ENCODE data around the gene ORMDL3. TPM values are rescaled to one million over a fixed set of nuclear protein-coding genes. Genes with fewer than 3 reads are reported as not detected.
A peak's percentile ranks its signal among the peaks of the same experiment; 100 is the strongest.

The ORMDL3 gene
- total and polyA plus RNA-seq, 10 of the 15 experiments (the other 5 are each of a cell fraction or from before 2014, with no cell fraction given), result 8.8 to 98.1 (median 49.9) TPM

- DNase-seq (ENCODE audit: low read depth, low spot score) (no peak), FAIRE-seq (no peak), ATAC-seq (no peak)
- TF ChIP-seq JUNB (IDR thresholded peaks at IDR 0.05), result no peak
- peak; percentile 10; the same call in 1 of the 2 replicates for TF ChIP-seq NR2F1 (conservative IDR thresholded peaks at IDR 0.05)
- H2AFZ ChIP-seq (ENCODE audit: control insufficient read depth, low read depth, low read length), result no peak overlapping the region
- in situ Hi-C loops (cut with MboI) (no loop called here), intact Hi-C loops (cut with micrococcal nuclease; ENCODE audit: unreplicated experiment) (loop anchor here (2.0 to 5.0 kb wide), 3 partner anchors 33 to 168 kb away; partner anchors contain the start of gene PSMD3)
- WGBS (ENCODE audit: insufficient coverage, insufficient replicate concordance, low lambda C conversion rate, missing lambda C conversion rate), result 92% methylated on average over 11 of the region's 11 CpGs
- SMC1A ChIA-PET (ENCODE audit: uncharacterized antibody, unreplicated experiment), result interaction anchor here (1.1 to 5.7 kb wide), 3 partner anchors 10 to 21 kb away, joined by 3 to 46 read pairs (median 12); no protein-coding TSS in a partner anchor
- H3K9ac ChIP-seq (ENCODE audit: control insufficient read depth, insufficient read depth, low read length), result peak overlapping the region; percentile 83
- H3K4me2 ChIP-seq (ENCODE audit: control insufficient read depth, insufficient read depth), result peak overlapping the region; percentile 89
- BruUV-seq (replicated peaks), result no TSS peak
- peak overlapping the region; percentile 87 for H3K4me3 ChIP-seq
- CTCF ChIA-PET, result interaction anchor here (1.0 to 2.2 kb wide), 8 partner anchors 10 to 60 kb away, joined by 3 to 12 read pairs (median 4); partner anchors contain the start of gene PSMD3
- RAD21 ChIA-PET (ENCODE audit: unreplicated experiment), result interaction anchor here (0.9 to 4.2 kb wide), 6 partner anchors 10 to 170 kb away, joined by 4 to 35 read pairs (median 7); partner anchors contain the start of gene PSMD3
- H3K27ac ChIP-seq (ENCODE audit: control insufficient read depth, insufficient read depth), result peak overlapping the region; percentile 82
- no peaks in the 10 kb centered on the region for H3K9me3 ChIP-seq (replicated peaks; ENCODE audit: control insufficient read depth, insufficient read depth, low read length)
- H3K36me3 ChIP-seq (ENCODE audit: control insufficient read depth in 2 of 2, insufficient read depth in 2 of 2, low read length in 1 of 2), result peaks cover 8 to 13% of the 10 kb centered on the region in 2 experiments; a peak in 3 of 4 replicates
- H4K20me1 ChIP-seq (ENCODE audit: control insufficient read depth, insufficient read depth), result no peaks in the 10 kb centered on the region
- H3K27me3 ChIP-seq (replicated peaks in 1 of 2; ENCODE audit: control insufficient read depth in 2 of 2, insufficient read depth in 2 of 2, low read length in 1 of 2), result no peaks in the 10 kb centered on the region
- H3K79me2 ChIP-seq (ENCODE audit: control insufficient read depth, insufficient read depth, low read length), result peaks cover 58% of the 10 kb centered on the region
- POLR2A ChIA-PET, result interaction anchor here (0.6 to 6.4 kb wide), 8 partner anchors 10 to 170 kb away, joined by 3 to 64 read pairs (median 4); no protein-coding TSS in a partner anchor
- peaks cover 40% of the 10 kb centered on the region for H3K4me1 ChIP-seq (ENCODE audit: control insufficient read depth, insufficient read depth, low read length)
Measured at GRCh38 chr17:39925282-39926134, 1.9 kb downstream of the ORMDL3 start.

- H3K4me3 ChIP-seq, result peak overlapping the region; percentile 87
- TF ChIP-seq POLR2A (IDR thresholded peaks at IDR 0.05; ENCODE audit: low read depth, low read length) (no peak), SPI1 (IDR thresholded peaks at IDR 0.05; ENCODE audit: borderline replicate concordance, insufficient read depth, low read depth, low read length) (peak; percentile 43; the same call in 1 of the 2 replicates)
- intact Hi-C loops (cut with micrococcal nuclease; ENCODE audit: unreplicated experiment) (loop anchor here (5.0 kb wide), 2 partner anchors 58 to 167 kb away; partner anchors contain the start of gene PSMD3), in situ Hi-C loops (cut with MboI) (no loop called here)
- DNase-seq (ENCODE audit: low read depth, low spot score) (no peak), ATAC-seq (no peak), FAIRE-seq (no peak)
- H3K4me2 ChIP-seq (ENCODE audit: control insufficient read depth, insufficient read depth), result peak overlapping the region; percentile 89
- peak overlapping the region; percentile 83 for H3K9ac ChIP-seq (ENCODE audit: control insufficient read depth, insufficient read depth, low read length)
- ChIA-PET RAD21 (ENCODE audit: unreplicated experiment) (interaction anchor here (1.3 to 4.2 kb wide), 3 partner anchors 9 to 55 kb away, joined by 4 to 35 read pairs (median 8); partner anchors contain the start of gene PSMD3), POLR2A (interaction anchor here (1.5 to 6.4 kb wide), 2 partner anchors 9 to 14 kb away, joined by 8 to 64 read pairs; no protein-coding TSS in a partner anchor), CTCF (interaction anchor here (1.0 to 1.5 kb wide), 3 partner anchors 9 to 55 kb away, joined by 3 to 4 read pairs (median 4); no protein-coding TSS in a partner anchor), SMC1A (ENCODE audit: uncharacterized antibody, unreplicated experiment) (interaction anchor here (1.1 to 1.3 kb wide), 2 partner anchors 15 to 20 kb away, joined by 3 to 4 read pairs; no protein-coding TSS in a partner anchor)
- H3K79me2 ChIP-seq (ENCODE audit: control insufficient read depth, insufficient read depth, low read length), result peaks cover 58% of the 10 kb centered on the region
- H3K4me1 ChIP-seq (ENCODE audit: control insufficient read depth, insufficient read depth, low read length), result peaks cover 46% of the 10 kb centered on the region
- H2AFZ ChIP-seq (ENCODE audit: control insufficient read depth, low read depth, low read length), result no peak overlapping the region
- no TSS peak for BruUV-seq (replicated peaks)
- peaks cover 10 to 13% of the 10 kb centered on the region in 2 experiments; a peak in 3 of 4 replicates for H3K36me3 ChIP-seq (ENCODE audit: control insufficient read depth in 2 of 2, insufficient read depth in 2 of 2, low read length in 1 of 2)
- 35% methylated on average over 3 of the region's 3 CpGs for WGBS (ENCODE audit: insufficient coverage, insufficient replicate concordance, low lambda C conversion rate, missing lambda C conversion rate)
- H3K9me3 ChIP-seq (replicated peaks; ENCODE audit: control insufficient read depth, insufficient read depth, low read length), result no peaks in the 10 kb centered on the region
- H3K27me3 ChIP-seq (replicated peaks in 1 of 2; ENCODE audit: control insufficient read depth in 2 of 2, insufficient read depth in 2 of 2, low read length in 1 of 2), result no peaks in the 10 kb centered on the region
- H3K27ac ChIP-seq (ENCODE audit: control insufficient read depth, insufficient read depth), result peak overlapping the region; percentile 10
- H4K20me1 ChIP-seq (ENCODE audit: control insufficient read depth, insufficient read depth), result no peaks in the 10 kb centered on the region
Measured at GRCh38 chr17:39924691-39925055, 2.7 kb downstream of the ORMDL3 start.

All from GM12878 (cell line).